Stomach (tissue), 4 donors: ENCODE data around the gene NRIP3.

Source experiments
- CTCF ChIP-seq, 7 experiments: fragments of 450-650 bp in 4 of 7; fragments of 200-600 bp in 3 of 7; sonication (generic) in 3 of 7; IDR thresholded peaks; one replicate each; pipeline ENCODE4 v1.5.1; 2016 to 2019; ENCODE audit warnings: antibody characterized with exemption in 7 of 7, control low read depth in 2 of 7, mild to moderate bottlenecking in 1 of 7
- POLR2A ChIP-seq, 4 donors: fragments of 450-650 bp; IDR thresholded peaks; one replicate each; pipeline ENCODE4 v1.6.1; 2016; ENCODE audit warnings: antibody characterized with exemption in 4 of 4, control low read depth in 2 of 4, mild to moderate bottlenecking in 1 of 4, moderate library complexity in 1 of 4

DNA sequence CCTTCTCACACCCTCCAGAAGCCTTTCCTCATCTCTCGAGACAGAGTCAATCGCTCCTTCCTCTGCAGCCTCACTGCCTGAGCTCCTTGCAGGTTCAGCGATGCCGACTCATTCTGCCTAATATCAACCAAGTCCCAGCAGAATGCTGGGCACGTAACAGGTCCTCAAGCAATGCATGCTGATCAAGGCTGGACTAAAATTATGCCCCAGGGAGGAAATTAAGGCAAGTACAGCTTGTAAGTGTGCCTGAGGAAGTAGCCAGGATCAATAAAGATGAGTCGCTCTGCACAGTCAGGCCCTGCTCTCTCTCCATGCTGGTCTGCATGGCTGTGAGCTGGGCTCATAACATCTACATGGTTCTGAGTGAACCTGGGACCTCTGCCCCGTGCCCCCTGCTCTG is 25.6 kb upstream of the NRIP3 start:
- TF ChIP-seq CTCF (IDR thresholded peaks at IDR 0.05) (no peak), POLR2A (IDR thresholded peaks at IDR 0.05) (no peak)
